Right lobe of liver (tissue), 4 donors: ENCODE measurements around the gene IFNAR1.

ENCODE experiments used
- CTCF ChIP-seq, 4 donors: fragments of 200-600 bp in 3 of 4; fragments of 450-650 bp in 1 of 4; IDR thresholded peaks; one replicate each; pipeline versions ENCODE4 v1.5.1 to v1.8.0; 2016 to 2022; ENCODE audit warnings: antibody characterized with exemption in 4 of 4, mild to moderate bottlenecking in 2 of 4
- POLR2A ChIP-seq: fragments of 450-650 bp; IDR thresholded peaks from one replicate; pipeline ENCODE4 v1.6.1; 2017; ENCODE audit warnings: antibody characterized with exemption, mild to moderate bottlenecking
- donor health status: DM: no; HTN: no; CAD: no.
- donor health status: DM: no; HTN: no; CAD: no.
- donor health status: DM: no; HTN: yes; CAD: no.

DNA sequence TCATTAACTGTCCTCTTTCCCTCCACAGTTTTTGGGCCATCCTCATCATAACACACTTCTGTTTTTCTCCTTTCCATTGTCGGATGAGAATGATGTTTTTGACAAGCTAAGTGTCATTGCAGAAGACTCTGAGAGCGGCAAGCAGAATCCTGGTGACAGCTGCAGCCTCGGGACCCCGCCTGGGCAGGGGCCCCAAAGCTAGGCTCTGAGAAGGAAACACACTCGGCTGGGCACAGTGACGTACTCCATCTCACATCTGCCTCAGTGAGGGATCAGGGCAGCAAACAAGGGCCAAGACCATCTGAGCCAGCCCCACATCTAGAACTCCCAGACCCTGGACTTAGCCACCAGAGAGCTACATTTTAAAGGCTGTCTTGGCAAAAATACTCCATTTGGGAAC is 28.6 kb upstream of the IFNAR1 start:
- no peak for TF ChIP-seq POLR2A
- TF ChIP-seq CTCF (IDR thresholded peaks at IDR 0.05): no peak
